H1 (cell line): ENCODE results near the gene ZXDC.

Experiments
- ATF3 ChIP-seq: IDR thresholded peaks from 2 replicates; pipeline ENCODE4 v1.6.1; 2011; ENCODE audit warnings: low read depth, mild to moderate bottlenecking, low read length; ENCODE audit not compliant: insufficient read depth
- CEBPB ChIP-seq: IDR thresholded peaks from 2 replicates; pipeline ENCODE4 v1.6.1; 2012; ENCODE audit warnings: low read depth, low read length
- CTCF ChIP-seq, 3 experiments: IDR thresholded peaks; 1 replicate in 2 of 3; 2 replicates in 1 of 3; pipeline versions ENCODE4 v1.5.1 to v1.6.1; 2011; ENCODE audit warnings: low read length in 3 of 3, mild to moderate bottlenecking in 3 of 3, inconsistent platforms in 2 of 3, low read depth in 1 of 3, moderate library complexity in 1 of 3; ENCODE audit not compliant: insufficient read depth in 1 of 3; ENCODE audit errors: control extremely low read depth in 1 of 3
- EZH2 ChIP-seq: fragments of 200-600 bp; sonication (generic); IDR thresholded peaks from 2 replicates; pipeline ENCODE4 v1.7.1; 2012; ENCODE audit warnings: low read depth, mild to moderate bottlenecking, moderate library complexity, low read length, inconsistent platforms; ENCODE audit not compliant: severe bottlenecking
- JUND ChIP-seq: IDR thresholded peaks from 2 replicates; pipeline ENCODE4 v1.6.1; 2011; ENCODE audit warnings: mild to moderate bottlenecking, improper control_type of control experiment, low read length
- NANOG ChIP-seq: IDR thresholded peaks from 2 replicates; pipeline ENCODE4 v1.6.1; 2011; ENCODE audit warnings: low read length, low read depth, mild to moderate bottlenecking, inconsistent platforms; ENCODE audit not compliant: insufficient read depth, poor library complexity, severe bottlenecking
- SIN3A ChIP-seq, 2 experiments: IDR thresholded peaks in 1 of 2; conservative IDR thresholded peaks in 1 of 2; 2 replicates each; pipeline ENCODE4 v1.6.1; 2011 to 2012; ENCODE audit warnings: low read length in 2 of 2, improper control_type of control experiment in 1 of 2, low read depth in 1 of 2, mild to moderate bottlenecking in 1 of 2

- TF ChIP-seq EZH2 (no peak), CTCF (IDR thresholded peaks at IDR 0.05; ENCODE audit: control extremely low read depth in 1 of 3, insufficient read depth in 1 of 3, low read depth in 1 of 3, low read length in 3 of 3) (no peak), NANOG (no peak), ATF3 (no peak), CEBPB (no peak), SIN3A (conservative IDR thresholded peaks at IDR 0.05 in 1 of 2, IDR thresholded peaks at IDR 0.05 in 1 of 2; ENCODE audit: low read depth in 1 of 2, low read length in 2 of 2) (no peak), JUND (no peak)
Measured at GRCh38 chr3:126480861-126481260, 5.2 kb upstream of the ZXDC start.
